ENCODE measurements around the gene CTNNBIP1.

CTNNBIP1 gene

GRCh38 chr1:9908871-9909233, 1.2 kb downstream of the CTNNBIP1 start:
- TF ChIP-seq MYC (IDR thresholded peaks at IDR 0.05; ENCODE audit: low read depth, low read length) (no peak), MAX (IDR thresholded peaks at IDR 0.05; ENCODE audit: low read depth, low read length) (no peak), POLR2A (IDR thresholded peaks at IDR 0.05; ENCODE audit: extremely low read depth, insufficient read length) (no peak)
- TF ChIP-seq, protein P1, sequence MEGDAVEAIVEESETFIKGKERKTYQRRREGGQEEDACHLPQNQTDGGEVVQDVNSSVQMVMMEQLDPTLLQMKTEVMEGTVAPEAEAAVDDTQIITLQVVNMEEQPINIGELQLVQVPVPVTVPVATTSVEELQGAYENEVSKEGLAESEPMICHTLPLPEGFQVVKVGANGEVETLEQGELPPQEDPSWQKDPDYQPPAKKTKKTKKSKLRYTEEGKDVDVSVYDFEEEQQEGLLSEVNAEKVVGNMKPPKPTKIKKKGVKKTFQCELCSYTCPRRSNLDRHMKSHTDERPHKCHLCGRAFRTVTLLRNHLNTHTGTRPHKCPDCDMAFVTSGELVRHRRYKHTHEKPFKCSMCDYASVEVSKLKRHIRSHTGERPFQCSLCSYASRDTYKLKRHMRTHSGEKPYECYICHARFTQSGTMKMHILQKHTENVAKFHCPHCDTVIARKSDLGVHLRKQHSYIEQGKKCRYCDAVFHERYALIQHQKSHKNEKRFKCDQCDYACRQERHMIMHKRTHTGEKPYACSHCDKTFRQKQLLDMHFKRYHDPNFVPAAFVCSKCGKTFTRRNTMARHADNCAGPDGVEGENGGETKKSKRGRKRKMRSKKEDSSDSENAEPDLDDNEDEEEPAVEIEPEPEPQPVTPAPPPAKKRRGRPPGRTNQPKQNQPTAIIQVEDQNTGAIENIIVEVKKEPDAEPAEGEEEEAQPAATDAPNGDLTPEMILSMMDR (IDR thresholded peaks at IDR 0.05; ENCODE audit: low read depth, low read length) = no peak

DNA sequence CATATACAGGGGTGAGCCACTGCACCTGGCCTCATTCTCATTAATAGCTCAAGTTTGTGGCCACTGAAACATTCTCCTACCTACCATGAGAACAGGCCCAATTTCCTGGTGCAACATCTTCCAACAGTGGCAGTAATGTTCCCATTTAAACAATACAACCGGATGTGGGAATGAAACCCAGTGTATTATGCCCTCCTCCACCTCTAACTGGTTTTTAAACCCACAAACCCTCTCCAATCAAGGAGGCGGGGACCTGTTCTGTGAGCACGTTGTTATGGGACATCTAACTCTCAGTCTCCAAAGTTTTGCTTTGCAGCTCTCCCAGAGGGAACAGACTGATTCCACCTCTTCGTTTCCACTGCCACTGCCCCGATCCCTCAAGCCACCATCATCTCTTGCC, 2.6 kb downstream of the CTNNBIP1 start:
- TF ChIP-seq POLR2A (IDR thresholded peaks at IDR 0.05; ENCODE audit: extremely low read depth, insufficient read length) (no peak), MAX (IDR thresholded peaks at IDR 0.05; ENCODE audit: low read depth, low read length) (no peak), MYC (IDR thresholded peaks at IDR 0.05; ENCODE audit: low read depth, low read length) (no peak)
- TF ChIP-seq, protein P1 (IDR thresholded peaks at IDR 0.05; ENCODE audit: low read depth, low read length) = no peak
- no peak overlapping the region for H3K4me3 ChIP-seq (ENCODE audit: low read depth, low read length)
- peak; percentile 35 for DNase-seq (ENCODE audit: low read depth)

More at GRCh38 chr1:9908871-9909233, 1.2 kb downstream of the CTNNBIP1 start:
- DNase-seq (ENCODE audit: low read depth) = no peak
- H3K4me3 ChIP-seq (ENCODE audit: low read depth, low read length) = peak overlapping the region; percentile 62

DNA sequence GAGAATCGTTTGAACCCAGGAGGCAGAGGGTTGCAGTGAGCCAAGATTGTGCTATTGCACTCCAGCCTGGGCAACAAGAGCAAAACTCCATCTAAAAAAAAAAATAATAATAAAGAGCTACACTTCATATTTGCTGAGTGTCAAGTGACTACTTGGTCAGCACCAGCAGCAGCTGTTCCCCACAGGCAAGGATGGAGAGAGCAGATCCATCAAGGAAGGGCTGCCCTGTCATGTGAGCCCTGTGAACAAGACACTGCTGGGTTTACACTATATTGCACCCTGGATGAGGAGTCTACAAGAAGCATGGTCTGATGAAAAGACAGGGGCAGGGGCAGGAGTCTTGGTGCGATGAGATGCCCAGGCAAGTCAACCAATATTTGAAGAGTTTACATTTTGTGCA, 3.6 kb downstream of the CTNNBIP1 start:
- no peak for TF ChIP-seq MAX (IDR thresholded peaks at IDR 0.05; ENCODE audit: low read depth, low read length)
- no peak for TF ChIP-seq POLR2A (IDR thresholded peaks at IDR 0.05; ENCODE audit: extremely low read depth, insufficient read length)
- TF ChIP-seq MYC (IDR thresholded peaks at IDR 0.05; ENCODE audit: low read depth, low read length) = no peak
- TF ChIP-seq, protein P1 (IDR thresholded peaks at IDR 0.05; ENCODE audit: low read depth, low read length) = no peak
- no peak for DNase-seq (ENCODE audit: low read depth)
- H3K4me3 ChIP-seq (ENCODE audit: low read depth, low read length) = no peak overlapping the region

- peak; percentile 42 for DNase-seq (ENCODE audit: low read depth)
- no peak for TF ChIP-seq MAX (IDR thresholded peaks at IDR 0.05; ENCODE audit: low read depth, low read length)
- TF ChIP-seq MYC (IDR thresholded peaks at IDR 0.05; ENCODE audit: low read depth, low read length) = no peak
- H3K4me3 ChIP-seq (ENCODE audit: low read depth, low read length) = no peak overlapping the region
These were observed 5.1 kb downstream of the CTNNBIP1 start for GRCh38 chr1:9905010-9905409.

DNA sequence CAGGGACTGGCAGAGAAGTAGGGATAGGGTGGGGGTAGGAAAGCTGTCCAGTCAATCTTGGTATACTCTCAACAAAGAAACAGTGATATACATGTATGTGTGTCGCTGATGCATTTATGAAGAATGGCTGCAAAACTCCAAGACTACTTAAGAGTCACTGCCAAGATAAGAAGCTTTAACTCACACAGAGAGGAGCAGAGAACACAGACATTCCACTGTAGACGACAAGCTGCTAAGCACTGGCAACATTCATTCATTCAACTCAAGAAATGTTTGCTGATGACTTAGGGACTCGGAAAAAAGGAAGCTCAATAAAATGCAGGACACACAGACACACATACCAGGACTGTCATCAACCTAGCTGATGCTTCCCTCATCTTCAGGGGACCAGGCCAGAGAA, 5.5 kb downstream of the CTNNBIP1 start:
- H3K4me3 ChIP-seq (ENCODE audit: low read depth, low read length) = no peak overlapping the region
- no peak for TF ChIP-seq POLR2A (IDR thresholded peaks at IDR 0.05; ENCODE audit: extremely low read depth, insufficient read length)
- TF ChIP-seq, protein P1 (IDR thresholded peaks at IDR 0.05; ENCODE audit: low read depth, low read length) = no peak
- TF ChIP-seq MAX (IDR thresholded peaks at IDR 0.05; ENCODE audit: low read depth, low read length) = no peak
- TF ChIP-seq MYC (IDR thresholded peaks at IDR 0.05; ENCODE audit: low read depth, low read length) = no peak
- no peak for DNase-seq (ENCODE audit: low read depth)

- TF ChIP-seq MAX (IDR thresholded peaks at IDR 0.05; ENCODE audit: low read depth, low read length) (no peak), MYC (IDR thresholded peaks at IDR 0.05; ENCODE audit: low read depth, low read length) (no peak), POLR2A (IDR thresholded peaks at IDR 0.05; ENCODE audit: extremely low read depth, insufficient read length) (no peak)
- TF ChIP-seq, protein P1 (IDR thresholded peaks at IDR 0.05; ENCODE audit: low read depth, low read length) = no peak
- H3K4me3 ChIP-seq (ENCODE audit: low read depth, low read length) = no peak overlapping the region
- DNase-seq (ENCODE audit: low read depth) = no peak
These were observed 6.1 kb downstream of the CTNNBIP1 start for GRCh38 chr1:9903801-9904527.

Measured in NB4 (cell line).